Omental fat pad (tissue), 4 donors: ENCODE data around the gene MINPP1. TPM values are rescaled to one million over a fixed set of nuclear protein-coding genes. Genes with fewer than 3 reads are reported as not detected.

Experiments
- ATAC-seq: fragments of 150-250 bp; one replicate; pipeline ENCODE4 v1.9.1; 2016; ENCODE audit warnings: mild to moderate bottlenecking, moderate library complexity; ENCODE audit not compliant: low FRiP score
- DNase-seq: peaks from one replicate; pipeline ENCODE4 v3.0.0-alpha.2; 2019; ENCODE audit warnings: low spot score
- CTCF ChIP-seq, 3 donors: fragments of 450-650 bp; IDR thresholded peaks; one replicate each; pipeline ENCODE4 v1.5.1; 2016 to 2017; ENCODE audit warnings: antibody characterized with exemption in 3 of 3, mild to moderate bottlenecking in 3 of 3, moderate library complexity in 2 of 3
- total RNA-seq, 4 donors: library from RNA; depleted of rRNA; stranded (reverse); fragments of >200 nt; gene quantifications; one replicate each; pipeline ENCODE4 v1.1.0, GENCODE V29; 2016

Gene MINPP1
- total RNA-seq, 4 donors from 2014 or later = 9.4 to 20.5 (median 15.7) TPM

- no peak for TF ChIP-seq CTCF (IDR thresholded peaks at IDR 0.05)
- ATAC-seq = no peak
- DNase-seq = no peak
Measured at GRCh38 chr10:87531908-87532622, 27.4 kb downstream of the MINPP1 start.

GRCh38 chr10:87532696-87533095, 28.0 kb downstream of the MINPP1 start:
- ATAC-seq (no peak), DNase-seq (no peak)
- TF ChIP-seq CTCF (IDR thresholded peaks at IDR 0.05) = no peak

- DNase-seq (no peak), ATAC-seq (no peak)
- TF ChIP-seq CTCF (IDR thresholded peaks at IDR 0.05) = no peak
Measured at GRCh38 chr10:87534173-87534858, 29.6 kb downstream of the MINPP1 start.

- peak; percentile 30 for ATAC-seq
- DNase-seq = no peak
- TF ChIP-seq CTCF (IDR thresholded peaks at IDR 0.05) = no peak
Measured at GRCh38 chr10:87538092-87539015, 33.7 kb downstream of the MINPP1 start.

- DNase-seq (no peak), ATAC-seq (no peak)
- TF ChIP-seq CTCF (IDR thresholded peaks at IDR 0.05) = no peak
Measured at GRCh38 chr10:87541114-87541513, 36.4 kb downstream of the MINPP1 start.

GRCh38 chr10:87544721-87545120, 40.0 kb downstream of the MINPP1 start:
- TF ChIP-seq CTCF (IDR thresholded peaks at IDR 0.05) = no peak
- no peak for ATAC-seq
- DNase-seq = no peak
